Hematopoietic multipotent progenitor cell (in vitro differentiated cells): ENCODE data around the gene PRR23E. TPM values are rescaled to one million over a fixed set of nuclear protein-coding genes. Genes with fewer than 3 reads are reported as not detected.

ENCODE experiments used
- DNase-seq, 3 donors: peaks; one replicate each; pipeline ENCODE4 v3.0.0-alpha.2; 2011 to 2015; ENCODE audit warnings: low read depth in 2 of 3, low spot score in 2 of 3
- total RNA-seq: library from RNA; depleted of rRNA; stranded (reverse); fragments of >200 nt; gene quantifications from one replicate; pipeline ENCODE4 v1.2.3, GENCODE V29; 2012

The PRR23E gene
- total RNA-seq, 1 donor = not detected

- DNase-seq = no peak
Observed at GRCh38 chr3:127207727-127208482, 15.0 kb downstream of the PRR23E start.

- DNase-seq = no peak
Observed at GRCh38 chr3:127208483-127209100, 15.7 kb downstream of the PRR23E start.

GRCh38 chr3:127209155-127209839 is 16.4 kb downstream of the PRR23E start:
- DNase-seq = no peak

GRCh38 chr3:127209840-127210653 is 17.1 kb downstream of the PRR23E start:
- DNase-seq = no peak

- no peak for DNase-seq
Observed at GRCh38 chr3:127210654-127210943, 17.7 kb downstream of the PRR23E start.

GRCh38 chr3:127211118-127212060 is 18.5 kb downstream of the PRR23E start:
- DNase-seq = no peak

GRCh38 chr3:127212231-127212630 is 19.3 kb downstream of the PRR23E start:
- no peak for DNase-seq

GRCh38 chr3:127212711-127213110 is 19.8 kb downstream of the PRR23E start:
- no peak for DNase-seq

- DNase-seq = no peak
Observed at GRCh38 chr3:127213381-127213918, 20.5 kb downstream of the PRR23E start.

GRCh38 chr3:127214975-127215374 is 22.0 kb downstream of the PRR23E start:
- DNase-seq = no peak

- no peak for DNase-seq
Observed at GRCh38 chr3:127215714-127216414, 22.9 kb downstream of the PRR23E start.

GRCh38 chr3:127216415-127217261 is 23.7 kb downstream of the PRR23E start:
- no peak for DNase-seq

- no peak for DNase-seq
Observed at GRCh38 chr3:127217596-127218453, 24.9 kb downstream of the PRR23E start.

GRCh38 chr3:127218454-127218922 is 25.6 kb downstream of the PRR23E start:
- no peak for DNase-seq

GRCh38 chr3:127220497-127220896 is 27.6 kb downstream of the PRR23E start:
- no peak for DNase-seq

GRCh38 chr3:127221037-127221436 is 28.1 kb downstream of the PRR23E start:
- DNase-seq = no peak

- no peak for DNase-seq
Observed at GRCh38 chr3:127221446-127222035, 28.6 kb downstream of the PRR23E start.
